Activated effector memory CD4-positive, alpha-beta T cell treated with anti-CD3 and anti-CD28 coated beads, Interleukin-2, amount 50 U/mL, for 16 hours (primary cell): ENCODE measurements around the gene CXCL11.
"Not testable (repeated sequence)": the region's sequence is repeated elsewhere in the genome, so short reads cannot be mapped to it uniquely, and the experiment has no call there.

Source experiments
- DNase-seq: peaks from one replicate; pipeline ENCODE4 v3.0.0-alpha.2; 2020

The CXCL11 gene

GRCh38 chr4:76042241-76042998 lies 6.5 kb upstream of the CXCL11 start:
- DNase-seq = not testable (repeated sequence)

- no peak for DNase-seq
Observed at GRCh38 chr4:76036855-76037254, 985 bp upstream of the CXCL11 start.

GRCh38 chr4:76035141-76035540 lies 729 bp downstream of the CXCL11 start:
- DNase-seq = no peak

GRCh38 chr4:76029300-76029699 lies 6.6 kb downstream of the CXCL11 start:
- DNase-seq = no peak

- no peak for DNase-seq
Observed at GRCh38 chr4:76028350-76028765, 7.5 kb downstream of the CXCL11 start.

- DNase-seq = no peak
Observed at GRCh38 chr4:76024065-76024464, 11.8 kb downstream of the CXCL11 start.

GRCh38 chr4:76023389-76023788 lies 12.5 kb downstream of the CXCL11 start, which contains the start of gene CXCL10:
CXCL10 (minus strand) TSS chr4:76023497; CDS start chr4:76023431, 66 bp downstream.
- no peak for DNase-seq

GRCh38 chr4:76022677-76023076 lies 13.2 kb downstream of the CXCL11 start:
- no peak for DNase-seq

GRCh38 chr4:76022031-76022430 lies 13.8 kb downstream of the CXCL11 start:
- DNase-seq = no peak

- no peak for DNase-seq
Observed at GRCh38 chr4:76017056-76017686, 18.7 kb downstream of the CXCL11 start.

- DNase-seq = no peak
Observed at GRCh38 chr4:76016393-76016792, 19.5 kb downstream of the CXCL11 start.

GRCh38 chr4:76013540-76013939 lies 22.3 kb downstream of the CXCL11 start:
- no peak for DNase-seq

GRCh38 chr4:76012388-76012801 lies 23.5 kb downstream of the CXCL11 start:
- no peak for DNase-seq

GRCh38 chr4:76011700-76012387 lies 24.0 kb downstream of the CXCL11 start:
- no peak for DNase-seq

- DNase-seq = no peak
Observed at GRCh38 chr4:76011018-76011670, 24.7 kb downstream of the CXCL11 start.

GRCh38 chr4:76010576-76010975 lies 25.3 kb downstream of the CXCL11 start:
- DNase-seq = no peak

- no peak for DNase-seq
Observed at GRCh38 chr4:76009311-76009710, 26.6 kb downstream of the CXCL11 start.

- DNase-seq = no peak
Observed at GRCh38 chr4:76007089-76007862, 28.6 kb downstream of the CXCL11 start, which contains the start of gene CXCL9. CXCL9 (minus strand) TSS chr4:76007509; CDS start chr4:76007449, 60 bp downstream.

GRCh38 chr4:76003620-76004019 lies 32.2 kb downstream of the CXCL11 start:
- DNase-seq = no peak

GRCh38 chr4:76003035-76003434 lies 32.8 kb downstream of the CXCL11 start:
- no peak for DNase-seq

GRCh38 chr4:76002176-76002575 lies 33.7 kb downstream of the CXCL11 start:
- DNase-seq = no peak

GRCh38 chr4:76001700-76002099 lies 34.2 kb downstream of the CXCL11 start:
- DNase-seq = no peak
